Parathyroid adenoma (tissue), 2 donors: ENCODE results near the gene ART1.
A peak's percentile ranks its signal among the peaks of the same experiment; 100 is the strongest.

Experiments used
- H2AFZ ChIP-seq: fragments of 300-600 bp; sonication (generic); one replicate; pipeline ENCODE4 v1.7.0; 2017; ENCODE audit warnings: antibody characterized with exemption, mild to moderate bottlenecking
- H3K27ac ChIP-seq: fragments of 300-600 bp; sonication (generic); one replicate; pipeline ENCODE4 v1.7.0; 2017
- H3K27me3 ChIP-seq: fragments of 300-600 bp; sonication (generic); one replicate; pipeline ENCODE4 v1.7.0; 2017; ENCODE audit warnings: low read length; ENCODE audit not compliant: control insufficient read depth, insufficient read depth
- H3K36me3 ChIP-seq: fragments of 300-600 bp; sonication (generic); one replicate; pipeline ENCODE4 v1.7.0; 2017; ENCODE audit warnings: low read length; ENCODE audit not compliant: control insufficient read depth, insufficient read depth
- H3K4me1 ChIP-seq: fragments of 300-600 bp; sonication (generic); one replicate; pipeline ENCODE4 v1.7.0; 2017; ENCODE audit warnings: control low read depth
- H3K4me2 ChIP-seq: fragments of 300-600 bp; sonication (generic); one replicate; pipeline ENCODE4 v1.7.0; 2017; ENCODE audit warnings: low read length
- H3K4me3 ChIP-seq: fragments of 300-600 bp; sonication (generic); one replicate; pipeline ENCODE4 v1.7.0; 2017; ENCODE audit warnings: low read depth, low read length
- H3K79me2 ChIP-seq: fragments of 300-600 bp; sonication (generic); one replicate; pipeline ENCODE4 v1.7.0; 2017; ENCODE audit warnings: control low read depth
- H3K9ac ChIP-seq: fragments of 300-600 bp; sonication (generic); one replicate; pipeline ENCODE4 v1.7.0; 2017; ENCODE audit warnings: mild to moderate bottlenecking
- H3K9me3 ChIP-seq: fragments of 300-600 bp; sonication (generic); one replicate; pipeline ENCODE4 v1.7.0; 2017; ENCODE audit warnings: low read length; ENCODE audit not compliant: control insufficient read depth
- TF ChIP-seq, protein P1 (sequence below): fragments of 300-600 bp; sonication (generic); IDR thresholded peaks from one replicate; pipeline ENCODE4 v1.7.0; 2017; ENCODE audit warnings: antibody characterized with exemption, mild to moderate bottlenecking
- donor health status: primary hyperparathyroidism.

ART1 gene

DNA sequence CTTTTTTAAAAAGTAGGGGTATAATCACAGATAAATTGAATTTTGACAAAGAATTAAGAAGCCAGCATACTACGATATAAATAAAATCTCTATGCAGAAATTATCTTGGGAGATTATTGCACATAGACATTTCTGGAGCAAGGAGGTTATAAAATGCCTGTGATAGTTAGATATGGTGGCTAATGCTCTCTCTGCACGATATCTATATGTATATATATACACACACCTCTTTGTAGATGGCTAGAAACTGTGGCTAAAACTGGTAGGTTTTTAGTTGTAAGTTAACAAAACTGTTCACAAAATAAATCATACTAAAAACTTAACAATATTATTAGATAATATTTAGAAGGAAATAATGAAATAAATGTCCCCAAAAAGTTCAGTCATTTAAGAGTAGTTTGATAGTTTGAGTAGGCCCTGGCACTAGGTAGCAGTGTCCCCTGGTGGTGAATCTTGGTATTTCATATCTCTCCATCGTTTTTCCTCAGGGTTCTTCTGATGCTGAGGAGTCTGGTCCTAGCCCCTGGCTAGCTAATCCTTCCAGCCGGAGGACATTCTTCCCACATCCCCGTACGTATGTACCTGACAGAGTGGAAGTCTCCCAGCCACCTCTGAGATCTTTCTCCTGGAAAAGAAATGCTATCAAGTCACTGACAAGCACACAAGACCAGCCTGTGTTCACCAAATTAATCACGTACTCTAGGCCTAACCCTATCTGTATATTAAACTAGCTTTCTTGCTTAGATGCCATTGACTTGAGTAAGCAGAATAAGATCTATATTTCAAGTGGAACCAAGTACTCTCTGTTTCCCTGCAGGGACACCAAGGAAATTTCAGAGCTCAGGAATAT lies 35.3 kb upstream of the ART1 start:
- no peak overlapping the region for H3K27ac ChIP-seq
- no peak overlapping the region for H3K9ac ChIP-seq
- no peaks in the 10 kb centered on the region for H3K36me3 ChIP-seq
- H3K4me2 ChIP-seq: no peak overlapping the region
- no peak overlapping the region for H2AFZ ChIP-seq
- TF ChIP-seq, protein P1, sequence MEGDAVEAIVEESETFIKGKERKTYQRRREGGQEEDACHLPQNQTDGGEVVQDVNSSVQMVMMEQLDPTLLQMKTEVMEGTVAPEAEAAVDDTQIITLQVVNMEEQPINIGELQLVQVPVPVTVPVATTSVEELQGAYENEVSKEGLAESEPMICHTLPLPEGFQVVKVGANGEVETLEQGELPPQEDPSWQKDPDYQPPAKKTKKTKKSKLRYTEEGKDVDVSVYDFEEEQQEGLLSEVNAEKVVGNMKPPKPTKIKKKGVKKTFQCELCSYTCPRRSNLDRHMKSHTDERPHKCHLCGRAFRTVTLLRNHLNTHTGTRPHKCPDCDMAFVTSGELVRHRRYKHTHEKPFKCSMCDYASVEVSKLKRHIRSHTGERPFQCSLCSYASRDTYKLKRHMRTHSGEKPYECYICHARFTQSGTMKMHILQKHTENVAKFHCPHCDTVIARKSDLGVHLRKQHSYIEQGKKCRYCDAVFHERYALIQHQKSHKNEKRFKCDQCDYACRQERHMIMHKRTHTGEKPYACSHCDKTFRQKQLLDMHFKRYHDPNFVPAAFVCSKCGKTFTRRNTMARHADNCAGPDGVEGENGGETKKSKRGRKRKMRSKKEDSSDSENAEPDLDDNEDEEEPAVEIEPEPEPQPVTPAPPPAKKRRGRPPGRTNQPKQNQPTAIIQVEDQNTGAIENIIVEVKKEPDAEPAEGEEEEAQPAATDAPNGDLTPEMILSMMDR: peak; percentile 79
- H3K27me3 ChIP-seq: no peaks in the 10 kb centered on the region
- H3K4me1 ChIP-seq: peaks cover 4% of the 10 kb centered on the region
- H3K9me3 ChIP-seq: no peaks in the 10 kb centered on the region
- no peak overlapping the region for H3K4me3 ChIP-seq
- H3K79me2 ChIP-seq: no peaks in the 10 kb centered on the region

DNA sequence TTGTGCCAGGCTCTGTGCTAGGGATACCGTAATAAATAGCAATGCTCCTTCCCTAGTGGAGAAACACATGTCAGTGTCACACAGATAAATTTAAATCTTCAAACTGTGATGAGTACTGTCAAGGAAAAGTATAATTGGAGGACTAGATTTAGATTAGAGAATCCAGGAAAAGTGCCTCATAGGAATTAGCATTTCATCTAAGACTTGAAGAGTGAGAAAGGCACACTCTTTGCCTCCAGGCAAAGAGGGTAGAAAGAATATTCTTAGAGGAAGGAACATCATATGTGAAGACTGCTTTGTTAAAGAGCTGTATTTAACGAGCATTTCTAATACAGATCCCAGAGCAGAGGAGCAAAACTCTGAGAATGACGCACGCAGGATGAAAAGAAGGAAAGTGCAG lies 34.1 kb upstream of the ART1 start:
- TF ChIP-seq, protein P1: no peak
- Histone ChIP-seq H3K4me3 (no peak overlapping the region), H3K9me3 (no peaks in the 10 kb centered on the region), H3K36me3 (no peaks in the 10 kb centered on the region), H3K4me2 (no peak overlapping the region), H3K4me1 (peaks cover 4% of the 10 kb centered on the region), H3K27me3 (no peaks in the 10 kb centered on the region), H2AFZ (no peak overlapping the region), H3K27ac (no peak overlapping the region), H3K79me2 (no peaks in the 10 kb centered on the region), H3K9ac (no peak overlapping the region)

DNA sequence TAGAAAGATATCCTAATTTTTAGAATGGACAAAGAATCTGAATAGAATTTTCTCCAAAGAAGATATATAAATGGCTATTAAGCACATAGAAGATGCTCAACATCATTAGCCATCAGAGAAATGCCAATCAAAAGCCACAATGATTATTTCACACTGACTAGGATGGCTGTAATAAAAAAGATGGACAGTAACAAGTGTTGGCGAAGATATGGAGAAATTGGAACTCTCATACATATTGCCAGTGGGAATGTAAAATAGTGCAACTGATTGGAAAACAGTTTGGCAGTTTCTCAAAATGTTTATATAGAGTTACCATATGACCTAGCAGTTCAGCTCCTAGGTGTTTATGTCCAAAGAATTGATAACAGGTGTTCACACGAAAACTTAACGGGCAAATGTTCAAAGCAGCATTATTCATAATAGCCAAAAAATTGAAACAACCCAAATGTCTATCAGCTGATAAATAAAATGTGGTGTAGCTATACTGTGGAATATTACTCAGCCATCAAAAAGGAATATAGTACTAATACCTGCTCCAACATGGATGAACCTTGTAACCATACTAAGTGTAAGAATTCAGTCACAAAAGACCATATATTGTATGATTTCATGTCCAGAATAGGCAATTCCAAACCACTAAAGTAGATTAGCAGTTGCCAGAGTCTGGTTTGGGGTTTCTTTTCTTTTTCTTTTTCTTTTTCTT lies 32.8 kb upstream of the ART1 start:
- Histone ChIP-seq H3K4me2 (no peak overlapping the region), H3K27me3 (no peaks in the 10 kb centered on the region), H3K27ac (no peak overlapping the region), H3K4me3 (no peak overlapping the region), H2AFZ (no peak overlapping the region), H3K4me1 (peaks cover 4% of the 10 kb centered on the region), H3K36me3 (no peaks in the 10 kb centered on the region), H3K9ac (no peak overlapping the region), H3K79me2 (no peaks in the 10 kb centered on the region), H3K9me3 (no peaks in the 10 kb centered on the region)
- TF ChIP-seq, protein P1: no peak

DNA sequence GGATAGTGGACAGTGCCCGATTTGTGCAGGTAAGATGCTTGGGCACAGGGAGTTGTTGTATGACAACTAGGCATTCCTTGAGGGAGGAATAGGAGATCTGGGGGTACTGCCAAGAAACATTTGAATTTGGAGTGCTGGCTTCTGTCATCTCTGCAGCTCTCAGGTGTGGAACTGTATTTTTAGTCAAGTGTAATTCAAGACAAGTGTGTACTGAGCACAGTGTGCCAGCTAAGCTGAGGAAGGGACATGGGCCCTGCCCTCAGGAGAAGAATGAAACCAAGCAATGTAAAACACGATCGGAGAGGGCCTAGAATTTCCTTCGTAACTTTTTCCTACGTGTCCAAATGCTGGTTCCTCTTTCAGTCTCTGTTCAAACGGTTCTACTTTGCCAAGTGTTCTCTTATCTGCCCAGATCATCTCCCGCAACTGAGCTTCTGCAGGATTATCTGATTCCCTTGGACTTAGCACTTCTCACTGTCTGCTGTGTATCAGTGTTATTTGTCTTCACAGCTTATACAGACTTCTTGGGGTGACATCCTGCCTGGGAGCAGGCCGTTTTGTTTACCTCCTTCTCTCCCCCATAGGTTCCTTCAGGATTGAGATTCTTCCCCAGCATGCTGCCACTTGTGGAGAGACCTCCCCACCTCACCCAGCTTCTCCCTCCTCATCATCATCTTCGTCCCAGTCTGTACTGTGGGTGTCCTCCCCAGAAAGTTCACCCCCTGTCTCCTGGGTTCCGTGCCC lies 30.8 kb upstream of the ART1 start:
- H3K9ac ChIP-seq: no peak overlapping the region
- H3K27ac ChIP-seq: no peak overlapping the region
- H3K4me2 ChIP-seq: peak overlapping the region; percentile 47

More for the DNA sequence above, 30.8 kb upstream of the ART1 start:
- Histone ChIP-seq H3K4me3 (no peak overlapping the region), H2AFZ (peak overlapping the region; percentile 1), H3K9me3 (no peaks in the 10 kb centered on the region), H3K36me3 (no peaks in the 10 kb centered on the region), H3K79me2 (no peaks in the 10 kb centered on the region), H3K27me3 (no peaks in the 10 kb centered on the region), H3K4me1 (peaks cover 4% of the 10 kb centered on the region)
- TF ChIP-seq, protein P1: no peak
